ENCODE data around the gene SRD5A1. TPM values are rescaled to one million over a fixed set of nuclear protein-coding genes. Genes with fewer than 3 reads are reported as not detected.

The SRD5A1 gene
- total RNA-seq, 1 experiment from 2014 or later = 41.9 TPM

DNA sequence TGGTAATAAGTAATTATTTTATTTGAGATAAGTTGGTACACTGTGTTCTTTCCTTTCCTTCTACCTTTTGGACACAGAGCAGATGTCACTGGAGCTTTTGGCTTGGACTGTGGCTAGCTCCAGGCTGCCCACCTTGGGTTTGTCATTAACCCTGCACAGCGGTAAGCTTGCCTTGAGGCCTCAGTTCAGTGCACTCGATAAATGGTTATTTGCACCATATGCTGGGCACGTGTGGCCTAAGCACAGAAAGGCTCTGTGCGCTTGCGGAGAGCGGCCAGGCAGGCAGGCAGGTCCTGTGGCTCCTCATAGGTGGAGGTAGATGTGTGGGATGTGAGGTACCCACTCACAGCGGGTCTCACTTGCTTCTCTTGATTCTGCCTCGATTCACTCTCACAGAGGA lies 50.0 kb downstream of the SRD5A1 start:
- DNase-seq (ENCODE audit: low spot score) = no peak

DNA sequence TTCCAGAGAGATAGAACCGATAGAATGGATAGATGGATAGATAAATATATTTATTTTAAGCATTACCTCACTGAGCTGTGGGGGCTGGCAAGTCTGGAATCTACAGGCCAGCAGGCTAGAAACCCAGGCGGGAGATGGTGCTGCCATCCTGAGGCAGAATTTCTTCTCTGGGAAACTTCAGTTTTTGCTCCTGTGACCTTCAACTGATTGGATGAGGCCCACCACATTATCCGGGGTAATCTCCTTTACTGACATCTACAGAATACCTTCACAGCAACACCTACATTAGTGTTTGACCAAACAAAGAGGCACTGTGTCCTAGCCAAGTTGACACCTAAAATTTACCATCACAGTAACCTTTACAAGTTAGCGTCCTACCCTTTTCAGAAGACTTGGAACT lies 50.8 kb downstream of the SRD5A1 start:
- DNase-seq (ENCODE audit: low spot score) = no peak

DNA sequence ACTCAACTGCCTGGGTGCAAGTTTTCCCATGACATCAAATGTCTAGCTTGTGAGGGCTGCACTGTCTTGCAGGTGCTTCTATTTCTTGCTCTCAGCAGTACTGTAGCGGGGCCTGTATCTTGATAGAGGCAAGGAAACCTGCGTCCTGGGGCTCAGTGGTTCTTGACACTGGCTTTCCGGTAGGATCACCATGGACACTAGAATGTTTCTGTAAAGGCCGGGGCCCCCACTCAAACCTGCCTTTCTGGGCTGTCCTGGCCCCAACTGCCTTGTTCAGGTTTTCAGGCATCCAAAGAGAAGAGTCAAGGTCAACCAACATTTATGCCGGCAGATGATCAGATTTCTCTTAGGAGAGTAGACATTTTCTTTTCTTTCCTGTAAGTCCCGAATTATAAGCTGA lies 53.3 kb downstream of the SRD5A1 start:
- DNase-seq (ENCODE audit: low spot score) = no peak

DNA sequence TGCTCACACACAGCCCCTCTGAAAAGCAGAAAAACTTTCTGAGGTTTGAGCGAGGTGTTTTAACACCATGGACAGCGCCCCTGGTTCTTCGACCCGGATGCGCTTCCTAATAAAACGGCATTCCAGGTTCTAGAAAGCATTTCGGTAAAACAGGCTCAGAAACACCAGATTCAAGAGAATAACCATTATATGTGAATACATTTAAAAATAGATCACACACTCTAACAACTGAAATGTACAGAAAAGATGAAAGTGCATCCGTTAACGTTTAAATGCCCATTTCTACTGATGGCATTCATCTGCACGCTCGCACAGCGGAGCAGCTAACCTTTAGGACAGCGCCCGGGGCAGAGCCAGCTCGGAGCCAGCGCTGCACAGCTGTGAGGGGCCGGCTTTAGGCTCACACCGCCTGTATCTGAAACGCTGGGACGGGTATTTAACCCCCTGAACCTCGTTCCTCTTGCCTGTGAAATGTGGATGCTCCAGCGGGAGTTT lies 53.7 kb downstream of the SRD5A1 start:
- peak; percentile 59 for DNase-seq (ENCODE audit: low spot score)

DNA sequence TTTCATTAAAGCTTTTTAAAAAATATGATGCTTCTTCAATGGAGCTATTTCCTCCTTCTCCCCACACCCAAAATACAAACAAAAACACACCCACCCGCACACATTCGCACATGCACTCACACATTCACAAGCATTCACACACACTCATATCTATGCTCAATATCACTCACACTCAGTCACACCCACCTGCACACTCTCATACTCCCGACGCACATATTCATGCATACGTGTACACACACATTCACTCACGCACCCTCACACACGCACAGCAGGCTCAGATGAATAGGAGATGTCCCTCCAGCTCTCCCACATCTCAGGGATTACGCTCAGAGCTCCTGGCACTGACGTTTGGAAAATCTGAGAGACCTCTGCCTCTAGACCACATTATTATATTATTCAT lies 54.3 kb downstream of the SRD5A1 start:
- no peak for DNase-seq (ENCODE audit: low spot score)

DNA sequence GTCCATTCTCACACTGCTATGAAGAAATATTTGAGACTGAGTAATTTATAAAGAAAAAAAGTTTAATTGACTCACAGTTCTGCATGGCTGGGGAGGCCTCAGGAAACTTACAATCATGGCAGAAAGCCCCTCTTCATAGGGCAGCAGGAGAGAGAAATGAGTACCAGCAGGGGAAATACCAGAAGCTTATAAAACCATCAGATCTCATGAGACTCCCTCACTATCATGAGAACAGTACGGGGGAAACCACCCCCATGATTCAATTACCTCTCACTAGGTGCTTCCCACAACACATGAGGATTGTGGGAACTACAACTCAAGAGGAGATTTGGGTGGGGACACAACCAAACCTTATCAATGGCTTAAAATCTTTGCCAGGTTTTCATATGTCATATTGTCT lies 59.7 kb downstream of the SRD5A1 start:
- DNase-seq (ENCODE audit: low spot score) = no peak

DNA sequence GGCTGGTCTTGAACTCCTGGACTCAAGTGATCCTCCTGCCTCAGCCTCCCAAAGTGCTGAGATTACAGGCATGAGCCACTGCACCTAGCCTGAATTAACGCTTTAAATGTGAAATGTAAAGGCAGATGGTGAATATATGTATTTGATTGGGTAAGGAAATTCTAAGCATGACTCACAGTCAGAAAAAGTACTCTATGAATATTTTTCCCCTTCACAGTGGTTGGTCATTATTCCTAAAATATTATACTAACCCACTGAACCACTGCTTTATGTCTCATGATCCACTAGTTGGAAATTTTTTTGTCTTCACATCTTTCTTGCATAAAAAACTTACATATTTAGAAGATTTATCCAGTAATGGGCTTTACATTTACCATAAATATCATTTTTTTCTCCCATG lies 65.5 kb downstream of the SRD5A1 start:
- DNase-seq (ENCODE audit: low spot score) = no peak

DNA sequence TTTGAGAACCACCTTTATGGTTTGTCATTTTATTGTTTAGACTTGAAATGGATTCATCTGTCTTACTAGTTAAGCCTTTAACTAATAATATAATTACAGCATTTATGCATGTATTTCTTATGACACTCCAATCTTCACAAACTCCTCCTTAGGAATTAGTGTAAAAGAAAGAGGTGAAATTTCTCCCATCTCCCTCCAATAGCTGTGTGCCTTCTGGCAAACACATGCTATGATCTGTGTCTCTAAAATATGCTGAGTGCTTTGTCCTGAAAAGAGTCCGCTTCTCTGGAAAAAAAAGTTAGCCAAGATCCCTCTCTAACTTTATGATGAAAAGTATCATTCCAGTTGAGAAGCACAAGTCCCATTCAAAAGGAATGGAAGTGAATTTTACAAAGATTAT lies 66.1 kb downstream of the SRD5A1 start:
- DNase-seq (ENCODE audit: low spot score) = no peak

DNA sequence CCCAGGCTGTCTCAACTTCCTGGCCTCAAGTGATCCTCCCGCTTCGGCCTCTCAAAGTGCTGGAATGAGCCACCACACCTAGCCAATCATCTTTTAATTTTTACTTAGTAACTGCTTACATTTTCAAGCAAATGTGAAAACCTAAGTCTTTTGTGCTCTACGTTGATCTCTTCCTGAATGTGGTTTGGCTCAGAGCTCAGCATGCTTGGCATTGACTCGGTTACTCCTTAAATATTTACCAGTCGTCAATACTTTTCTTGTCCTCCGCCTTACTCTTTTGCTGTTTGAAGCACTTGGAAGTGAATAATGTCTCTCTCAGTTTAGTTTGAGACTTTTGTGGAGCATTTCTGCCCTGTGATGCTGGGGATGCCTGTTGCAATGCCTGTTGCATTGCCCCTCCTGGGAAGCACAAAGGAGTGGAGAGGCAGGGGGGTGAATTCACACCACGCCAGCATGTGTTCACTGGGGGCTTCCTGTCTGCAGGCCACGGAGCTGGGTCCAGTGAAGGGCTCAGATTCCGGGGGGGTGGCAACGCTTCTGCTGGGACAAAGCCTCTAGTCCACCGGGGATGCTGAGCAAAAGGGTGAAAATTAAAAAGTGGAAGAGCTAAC lies 66.9 kb downstream of the SRD5A1 start:
- no peak for DNase-seq (ENCODE audit: low spot score)

- no peak for DNase-seq (ENCODE audit: low spot score)
Observed at GRCh38 chr5:6700685-6701355, 67.6 kb downstream of the SRD5A1 start.

DNA sequence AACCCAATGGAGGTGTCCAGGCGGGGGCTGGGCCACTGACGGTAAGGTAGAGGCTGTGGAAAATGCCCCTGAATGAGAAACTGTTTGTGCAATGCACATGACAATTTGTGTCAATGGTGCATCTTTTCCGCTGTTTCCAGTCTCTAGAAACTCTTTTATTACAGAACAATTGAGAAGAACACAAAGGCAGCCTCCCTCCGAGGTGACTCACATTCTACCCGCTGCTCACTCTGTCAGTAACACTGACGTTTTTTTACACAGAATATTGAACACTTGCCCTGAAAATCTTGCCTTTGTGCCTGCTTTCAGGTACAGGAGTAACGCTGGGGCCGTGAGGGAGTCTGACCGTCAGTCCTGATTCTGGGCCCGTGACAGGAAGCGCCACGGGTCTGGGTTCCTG lies 68.3 kb downstream of the SRD5A1 start:
- DNase-seq (ENCODE audit: low spot score) = no peak

- no peak for DNase-seq (ENCODE audit: low spot score)
Observed at GRCh38 chr5:6702633-6703032, 69.4 kb downstream of the SRD5A1 start.

GRCh38 chr5:6703806-6704205 lies 70.6 kb downstream of the SRD5A1 start:
- no peak for DNase-seq (ENCODE audit: low spot score)

GRCh38 chr5:6704361-6704851 lies 71.2 kb downstream of the SRD5A1 start:
- DNase-seq (ENCODE audit: low spot score) = no peak

GRCh38 chr5:6705088-6705487 lies 71.8 kb downstream of the SRD5A1 start:
- no peak for DNase-seq (ENCODE audit: low spot score)

- DNase-seq (ENCODE audit: low spot score) = no peak
Observed at GRCh38 chr5:6705959-6706358, 72.7 kb downstream of the SRD5A1 start.

- no peak for DNase-seq (ENCODE audit: low spot score)
Observed at GRCh38 chr5:6707852-6708251, 74.6 kb downstream of the SRD5A1 start.

- DNase-seq (ENCODE audit: low spot score) = no peak
Observed at GRCh38 chr5:6708814-6709213, 75.6 kb downstream of the SRD5A1 start.

GRCh38 chr5:6710070-6710469 lies 76.8 kb downstream of the SRD5A1 start:
- no peak for DNase-seq (ENCODE audit: low spot score)

- no peak for DNase-seq (ENCODE audit: low spot score)
Observed at GRCh38 chr5:6710551-6711318, 77.5 kb downstream of the SRD5A1 start.

- DNase-seq (ENCODE audit: low spot score) = no peak
Observed at GRCh38 chr5:6711409-6712141, 78.3 kb downstream of the SRD5A1 start.

- peak; percentile 70 for DNase-seq (ENCODE audit: low spot score)
Observed at GRCh38 chr5:6712142-6712576, 78.9 kb downstream of the SRD5A1 start.

Measured in HT-29 (cell line).